K562 (cell line): ENCODE data around the gene EDDM3A.

ENCODE experiments used
- ESRRA ChIP-seq: fragments of 450-650 bp; IDR thresholded peaks from 2 replicates; pipeline ENCODE4 v1.6.1; 2014; ENCODE audit warnings: low read depth, mild to moderate bottlenecking, moderate library complexity, borderline replicate concordance
- HCFC1 ChIP-seq: IDR thresholded peaks from 2 replicates; pipeline ENCODE4 v1.6.1; 2012; ENCODE audit warnings: low read depth, low read length, improper control_type of control experiment
- JUN ChIP-seq, 2 experiments: sonication (generic) in 1 of 2; formaldehyde crosslinking in 1 of 2; IDR thresholded peaks; 2 replicates each; pipeline versions ENCODE4 v1.6.1 to v1.8.0; 2012 to 2022; ENCODE audit warnings: borderline replicate concordance in 2 of 2, mild to moderate bottlenecking in 2 of 2, improper control_type of control experiment in 1 of 2, low read depth in 1 of 2, low read length in 1 of 2, missing genetic modification reagents in 1 of 2
- NR2F6 ChIP-seq: fragments of 450-650 bp; formaldehyde crosslinking; IDR thresholded peaks from 2 replicates; pipeline ENCODE4 v1.4.0; 2020; ENCODE audit warnings: mild to moderate bottlenecking
- SOX6 ChIP-seq: fragments of 450-650 bp; IDR thresholded peaks from 2 replicates; pipeline ENCODE4 v1.6.1; 2014; ENCODE audit warnings: mild to moderate bottlenecking
- ZNF436 ChIP-seq: fragments of 250-450, 450-650 bp; sonication (Bioruptor Pico); formaldehyde crosslinking; IDR thresholded peaks from 2 replicates; pipeline ENCODE4 v1.7.0; 2020; ENCODE audit warnings: mild to moderate bottlenecking
- TF ChIP-seq, protein P1 (sequence below): sonication (generic); formaldehyde crosslinking; IDR thresholded peaks from 2 replicates; pipeline ENCODE4 v1.8.0; 2022; ENCODE audit warnings: missing genetic modification reagents, mild to moderate bottlenecking, moderate library complexity, borderline replicate concordance
- TF ChIP-seq, protein P2 (sequence below): fragments of 250-450 bp; sonication (Bioruptor Pico); IDR thresholded peaks from 2 replicates; pipeline ENCODE4 v1.5.0; 2020; ENCODE audit warnings: mild to moderate bottlenecking, borderline replicate concordance
- TF ChIP-seq, protein P3 (sequence below): fragments of 250-450 bp; sonication (Bioruptor Pico); IDR thresholded peaks from 2 replicates; pipeline ENCODE4 v1.4.0; 2020; ENCODE audit warnings: mild to moderate bottlenecking, moderate library complexity
- TF ChIP-seq, protein P4 (sequence below): fragments of 200-600 bp; sonication (generic); IDR thresholded peaks from one replicate; pipeline ENCODE4 v1.6.1; 2012; ENCODE audit warnings: mild to moderate bottlenecking, low read depth, low read length, inconsistent platforms
- TF ChIP-seq, protein P5 (sequence below): fragments of 250-450 bp; sonication (Bioruptor Pico); IDR thresholded peaks from 2 replicates; pipeline ENCODE4 v1.4.0; 2020; ENCODE audit warnings: mild to moderate bottlenecking, moderate library complexity, borderline replicate concordance

DNA sequence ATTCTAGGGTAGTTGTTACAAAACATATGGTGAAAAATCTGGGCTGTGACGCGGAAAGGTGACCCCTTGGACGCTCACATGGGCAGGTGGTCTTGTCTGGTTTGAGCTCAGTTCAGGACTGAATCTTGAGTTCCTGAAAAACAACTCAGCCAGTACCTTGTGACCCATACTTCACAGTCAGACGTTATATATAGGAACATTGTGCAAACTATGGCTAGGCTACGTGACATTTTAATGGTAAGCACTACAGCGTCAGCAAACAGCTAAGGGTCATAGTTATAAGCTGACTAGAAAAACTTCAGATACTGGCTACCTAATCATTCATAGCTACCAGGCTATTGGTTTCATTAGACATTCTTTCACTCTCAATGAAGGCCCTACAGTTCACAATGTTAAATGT, 14.8 kb upstream of the EDDM3A start:
- TF ChIP-seq, protein P1, sequence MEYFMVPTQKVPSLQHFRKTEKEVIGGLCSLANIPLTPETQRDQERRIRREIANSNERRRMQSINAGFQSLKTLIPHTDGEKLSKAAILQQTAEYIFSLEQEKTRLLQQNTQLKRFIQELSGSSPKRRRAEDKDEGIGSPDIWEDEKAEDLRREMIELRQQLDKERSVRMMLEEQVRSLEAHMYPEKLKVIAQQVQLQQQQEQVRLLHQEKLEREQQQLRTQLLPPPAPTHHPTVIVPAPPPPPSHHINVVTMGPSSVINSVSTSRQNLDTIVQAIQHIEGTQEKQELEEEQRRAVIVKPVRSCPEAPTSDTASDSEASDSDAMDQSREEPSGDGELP (CRISPR knock-in tag) = no peak
- TF ChIP-seq, protein P2, sequence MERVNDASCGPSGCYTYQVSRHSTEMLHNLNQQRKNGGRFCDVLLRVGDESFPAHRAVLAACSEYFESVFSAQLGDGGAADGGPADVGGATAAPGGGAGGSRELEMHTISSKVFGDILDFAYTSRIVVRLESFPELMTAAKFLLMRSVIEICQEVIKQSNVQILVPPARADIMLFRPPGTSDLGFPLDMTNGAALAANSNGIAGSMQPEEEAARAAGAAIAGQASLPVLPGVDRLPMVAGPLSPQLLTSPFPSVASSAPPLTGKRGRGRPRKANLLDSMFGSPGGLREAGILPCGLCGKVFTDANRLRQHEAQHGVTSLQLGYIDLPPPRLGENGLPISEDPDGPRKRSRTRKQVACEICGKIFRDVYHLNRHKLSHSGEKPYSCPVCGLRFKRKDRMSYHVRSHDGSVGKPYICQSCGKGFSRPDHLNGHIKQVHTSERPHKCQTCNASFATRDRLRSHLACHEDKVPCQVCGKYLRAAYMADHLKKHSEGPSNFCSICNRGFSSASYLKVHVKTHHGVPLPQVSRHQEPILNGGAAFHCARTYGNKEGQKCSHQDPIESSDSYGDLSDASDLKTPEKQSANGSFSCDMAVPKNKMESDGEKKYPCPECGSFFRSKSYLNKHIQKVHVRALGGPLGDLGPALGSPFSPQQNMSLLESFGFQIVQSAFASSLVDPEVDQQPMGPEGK = no peak
- no peak for TF ChIP-seq SOX6
- TF ChIP-seq, protein P3, sequence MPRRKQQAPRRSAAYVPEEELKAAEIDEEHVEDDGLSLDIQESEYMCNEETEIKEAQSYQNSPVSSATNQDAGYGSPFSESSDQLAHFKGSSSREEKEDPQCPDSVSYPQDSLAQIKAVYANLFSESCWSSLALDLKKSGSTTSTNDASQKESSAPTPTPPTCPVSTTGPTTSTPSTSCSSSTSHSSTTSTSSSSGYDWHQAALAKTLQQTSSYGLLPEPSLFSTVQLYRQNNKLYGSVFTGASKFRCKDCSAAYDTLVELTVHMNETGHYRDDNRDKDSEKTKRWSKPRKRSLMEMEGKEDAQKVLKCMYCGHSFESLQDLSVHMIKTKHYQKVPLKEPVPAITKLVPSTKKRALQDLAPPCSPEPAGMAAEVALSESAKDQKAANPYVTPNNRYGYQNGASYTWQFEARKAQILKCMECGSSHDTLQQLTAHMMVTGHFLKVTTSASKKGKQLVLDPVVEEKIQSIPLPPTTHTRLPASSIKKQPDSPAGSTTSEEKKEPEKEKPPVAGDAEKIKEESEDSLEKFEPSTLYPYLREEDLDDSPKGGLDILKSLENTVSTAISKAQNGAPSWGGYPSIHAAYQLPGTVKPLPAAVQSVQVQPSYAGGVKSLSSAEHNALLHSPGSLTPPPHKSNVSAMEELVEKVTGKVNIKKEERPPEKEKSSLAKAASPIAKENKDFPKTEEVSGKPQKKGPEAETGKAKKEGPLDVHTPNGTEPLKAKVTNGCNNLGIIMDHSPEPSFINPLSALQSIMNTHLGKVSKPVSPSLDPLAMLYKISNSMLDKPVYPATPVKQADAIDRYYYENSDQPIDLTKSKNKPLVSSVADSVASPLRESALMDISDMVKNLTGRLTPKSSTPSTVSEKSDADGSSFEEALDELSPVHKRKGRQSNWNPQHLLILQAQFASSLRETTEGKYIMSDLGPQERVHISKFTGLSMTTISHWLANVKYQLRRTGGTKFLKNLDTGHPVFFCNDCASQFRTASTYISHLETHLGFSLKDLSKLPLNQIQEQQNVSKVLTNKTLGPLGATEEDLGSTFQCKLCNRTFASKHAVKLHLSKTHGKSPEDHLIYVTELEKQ (CRISPR knock-in tag) = no peak
- TF ChIP-seq ZNF436 (CRISPR knock-in tag) = no peak
- TF ChIP-seq JUN (IDR thresholded peaks at IDR 0.05; ENCODE audit: borderline replicate concordance, low read depth, low read length) = no peak
- TF ChIP-seq JUN (CRISPR knock-in tag; IDR thresholded peaks at IDR 0.05; ENCODE audit: borderline replicate concordance) = no peak
- TF ChIP-seq, protein P4, sequence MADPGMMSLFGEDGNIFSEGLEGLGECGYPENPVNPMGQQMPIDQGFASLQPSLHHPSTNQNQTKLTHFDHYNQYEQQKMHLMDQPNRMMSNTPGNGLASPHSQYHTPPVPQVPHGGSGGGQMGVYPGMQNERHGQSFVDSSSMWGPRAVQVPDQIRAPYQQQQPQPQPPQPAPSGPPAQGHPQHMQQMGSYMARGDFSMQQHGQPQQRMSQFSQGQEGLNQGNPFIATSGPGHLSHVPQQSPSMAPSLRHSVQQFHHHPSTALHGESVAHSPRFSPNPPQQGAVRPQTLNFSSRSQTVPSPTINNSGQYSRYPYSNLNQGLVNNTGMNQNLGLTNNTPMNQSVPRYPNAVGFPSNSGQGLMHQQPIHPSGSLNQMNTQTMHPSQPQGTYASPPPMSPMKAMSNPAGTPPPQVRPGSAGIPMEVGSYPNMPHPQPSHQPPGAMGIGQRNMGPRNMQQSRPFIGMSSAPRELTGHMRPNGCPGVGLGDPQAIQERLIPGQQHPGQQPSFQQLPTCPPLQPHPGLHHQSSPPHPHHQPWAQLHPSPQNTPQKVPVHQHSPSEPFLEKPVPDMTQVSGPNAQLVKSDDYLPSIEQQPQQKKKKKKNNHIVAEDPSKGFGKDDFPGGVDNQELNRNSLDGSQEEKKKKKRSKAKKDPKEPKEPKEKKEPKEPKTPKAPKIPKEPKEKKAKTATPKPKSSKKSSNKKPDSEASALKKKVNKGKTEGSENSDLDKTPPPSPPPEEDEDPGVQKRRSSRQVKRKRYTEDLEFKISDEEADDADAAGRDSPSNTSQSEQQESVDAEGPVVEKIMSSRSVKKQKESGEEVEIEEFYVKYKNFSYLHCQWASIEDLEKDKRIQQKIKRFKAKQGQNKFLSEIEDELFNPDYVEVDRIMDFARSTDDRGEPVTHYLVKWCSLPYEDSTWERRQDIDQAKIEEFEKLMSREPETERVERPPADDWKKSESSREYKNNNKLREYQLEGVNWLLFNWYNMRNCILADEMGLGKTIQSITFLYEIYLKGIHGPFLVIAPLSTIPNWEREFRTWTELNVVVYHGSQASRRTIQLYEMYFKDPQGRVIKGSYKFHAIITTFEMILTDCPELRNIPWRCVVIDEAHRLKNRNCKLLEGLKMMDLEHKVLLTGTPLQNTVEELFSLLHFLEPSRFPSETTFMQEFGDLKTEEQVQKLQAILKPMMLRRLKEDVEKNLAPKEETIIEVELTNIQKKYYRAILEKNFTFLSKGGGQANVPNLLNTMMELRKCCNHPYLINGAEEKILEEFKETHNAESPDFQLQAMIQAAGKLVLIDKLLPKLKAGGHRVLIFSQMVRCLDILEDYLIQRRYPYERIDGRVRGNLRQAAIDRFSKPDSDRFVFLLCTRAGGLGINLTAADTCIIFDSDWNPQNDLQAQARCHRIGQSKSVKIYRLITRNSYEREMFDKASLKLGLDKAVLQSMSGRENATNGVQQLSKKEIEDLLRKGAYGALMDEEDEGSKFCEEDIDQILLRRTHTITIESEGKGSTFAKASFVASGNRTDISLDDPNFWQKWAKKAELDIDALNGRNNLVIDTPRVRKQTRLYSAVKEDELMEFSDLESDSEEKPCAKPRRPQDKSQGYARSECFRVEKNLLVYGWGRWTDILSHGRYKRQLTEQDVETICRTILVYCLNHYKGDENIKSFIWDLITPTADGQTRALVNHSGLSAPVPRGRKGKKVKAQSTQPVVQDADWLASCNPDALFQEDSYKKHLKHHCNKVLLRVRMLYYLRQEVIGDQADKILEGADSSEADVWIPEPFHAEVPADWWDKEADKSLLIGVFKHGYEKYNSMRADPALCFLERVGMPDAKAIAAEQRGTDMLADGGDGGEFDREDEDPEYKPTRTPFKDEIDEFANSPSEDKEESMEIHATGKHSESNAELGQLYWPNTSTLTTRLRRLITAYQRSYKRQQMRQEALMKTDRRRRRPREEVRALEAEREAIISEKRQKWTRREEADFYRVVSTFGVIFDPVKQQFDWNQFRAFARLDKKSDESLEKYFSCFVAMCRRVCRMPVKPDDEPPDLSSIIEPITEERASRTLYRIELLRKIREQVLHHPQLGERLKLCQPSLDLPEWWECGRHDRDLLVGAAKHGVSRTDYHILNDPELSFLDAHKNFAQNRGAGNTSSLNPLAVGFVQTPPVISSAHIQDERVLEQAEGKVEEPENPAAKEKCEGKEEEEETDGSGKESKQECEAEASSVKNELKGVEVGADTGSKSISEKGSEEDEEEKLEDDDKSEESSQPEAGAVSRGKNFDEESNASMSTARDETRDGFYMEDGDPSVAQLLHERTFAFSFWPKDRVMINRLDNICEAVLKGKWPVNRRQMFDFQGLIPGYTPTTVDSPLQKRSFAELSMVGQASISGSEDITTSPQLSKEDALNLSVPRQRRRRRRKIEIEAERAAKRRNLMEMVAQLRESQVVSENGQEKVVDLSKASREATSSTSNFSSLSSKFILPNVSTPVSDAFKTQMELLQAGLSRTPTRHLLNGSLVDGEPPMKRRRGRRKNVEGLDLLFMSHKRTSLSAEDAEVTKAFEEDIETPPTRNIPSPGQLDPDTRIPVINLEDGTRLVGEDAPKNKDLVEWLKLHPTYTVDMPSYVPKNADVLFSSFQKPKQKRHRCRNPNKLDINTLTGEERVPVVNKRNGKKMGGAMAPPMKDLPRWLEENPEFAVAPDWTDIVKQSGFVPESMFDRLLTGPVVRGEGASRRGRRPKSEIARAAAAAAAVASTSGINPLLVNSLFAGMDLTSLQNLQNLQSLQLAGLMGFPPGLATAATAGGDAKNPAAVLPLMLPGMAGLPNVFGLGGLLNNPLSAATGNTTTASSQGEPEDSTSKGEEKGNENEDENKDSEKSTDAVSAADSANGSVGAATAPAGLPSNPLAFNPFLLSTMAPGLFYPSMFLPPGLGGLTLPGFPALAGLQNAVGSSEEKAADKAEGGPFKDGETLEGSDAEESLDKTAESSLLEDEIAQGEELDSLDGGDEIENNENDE = no peak
- TF ChIP-seq ESRRA = no peak
- TF ChIP-seq, protein P5, sequence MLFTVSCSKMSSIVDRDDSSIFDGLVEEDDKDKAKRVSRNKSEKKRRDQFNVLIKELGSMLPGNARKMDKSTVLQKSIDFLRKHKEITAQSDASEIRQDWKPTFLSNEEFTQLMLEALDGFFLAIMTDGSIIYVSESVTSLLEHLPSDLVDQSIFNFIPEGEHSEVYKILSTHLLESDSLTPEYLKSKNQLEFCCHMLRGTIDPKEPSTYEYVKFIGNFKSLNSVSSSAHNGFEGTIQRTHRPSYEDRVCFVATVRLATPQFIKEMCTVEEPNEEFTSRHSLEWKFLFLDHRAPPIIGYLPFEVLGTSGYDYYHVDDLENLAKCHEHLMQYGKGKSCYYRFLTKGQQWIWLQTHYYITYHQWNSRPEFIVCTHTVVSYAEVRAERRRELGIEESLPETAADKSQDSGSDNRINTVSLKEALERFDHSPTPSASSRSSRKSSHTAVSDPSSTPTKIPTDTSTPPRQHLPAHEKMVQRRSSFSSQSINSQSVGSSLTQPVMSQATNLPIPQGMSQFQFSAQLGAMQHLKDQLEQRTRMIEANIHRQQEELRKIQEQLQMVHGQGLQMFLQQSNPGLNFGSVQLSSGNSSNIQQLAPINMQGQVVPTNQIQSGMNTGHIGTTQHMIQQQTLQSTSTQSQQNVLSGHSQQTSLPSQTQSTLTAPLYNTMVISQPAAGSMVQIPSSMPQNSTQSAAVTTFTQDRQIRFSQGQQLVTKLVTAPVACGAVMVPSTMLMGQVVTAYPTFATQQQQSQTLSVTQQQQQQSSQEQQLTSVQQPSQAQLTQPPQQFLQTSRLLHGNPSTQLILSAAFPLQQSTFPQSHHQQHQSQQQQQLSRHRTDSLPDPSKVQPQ (CRISPR knock-in tag) = no peak
- TF ChIP-seq NR2F6 = no peak
- no peak for TF ChIP-seq HCFC1
